Caco-2 (cell line): Measurements from ENCODE around the gene CEP97. TPM values are rescaled to one million over a fixed set of nuclear protein-coding genes. Genes with fewer than 3 reads are reported as not detected.
"Not testable (repeated sequence)": the region's sequence is repeated elsewhere in the genome, so short reads cannot be mapped to it uniquely, and the experiment has no call there.

Experiments used
- BruUV-seq: library from RNA; stranded (reverse); fragments of 400-500 nt; replicated peaks from 2 replicates; lab custom pipeline; 2021; lab: Mats Ljungman, UMichigan
- CTCF ChIA-PET: fragments of 300-600 bp; sonication (Branson Sonifier 250); formaldehyde crosslinking; loops from one replicate; lab custom pipeline; 2022; ENCODE audit warnings: antibody characterized with exemption; lab: Charles Lee
- POLR2A ChIA-PET: fragments of 300-600 bp; sonication (Branson Sonifier 250); formaldehyde crosslinking; loops from one replicate; lab custom pipeline; 2022; ENCODE audit warnings: antibody characterized with exemption; lab: Charles Lee
- DNase-seq, 2 experiments: peaks; one replicate each; pipeline versions ENCODE4 v3.0.0 to v3.0.0-alpha.2; 2020 to 2022
- H3K27me3 ChIP-seq: replicated peaks from 2 replicates; pipeline ENCODE4 v1.6.0; 2011; ENCODE audit warnings: low read length; ENCODE audit not compliant: control insufficient read depth, insufficient read depth
- H3K36me3 ChIP-seq: 2 replicates; pipeline ENCODE4 v1.5.1; 2011; ENCODE audit warnings: low read length; ENCODE audit not compliant: control insufficient read depth, insufficient read depth
- H3K4me1 ChIP-seq: fragments of 250-450 bp; sonication (Bioruptor Pico); 2 replicates; pipeline ENCODE4 v1.5.1; 2020; ENCODE audit warnings: mild to moderate bottlenecking
- H3K4me3 ChIP-seq: 2 replicates; pipeline ENCODE4 v1.5.1; 2011; ENCODE audit warnings: low read depth, mild to moderate bottlenecking, control low read depth, low read length
- H3K9me3 ChIP-seq: fragments of 250-450 bp; sonication (Bioruptor Pico); 2 replicates; pipeline ENCODE4 v1.5.1; 2020; ENCODE audit warnings: mild to moderate bottlenecking, moderate library complexity
- H3K27ac Mint-ChIP-seq: one replicate; pipeline ENCODE4 v1.8.0; 2022; ENCODE audit warnings: mixed read lengths; ENCODE audit not compliant: unreplicated experiment
- H3K27me3 Mint-ChIP-seq: one replicate; pipeline ENCODE4 v1.8.0; 2022; ENCODE audit warnings: mixed read lengths; ENCODE audit not compliant: insufficient read depth, unreplicated experiment
- H3K36me3 Mint-ChIP-seq: one replicate; pipeline ENCODE4 v1.8.0; 2022; ENCODE audit warnings: mild to moderate bottlenecking, mixed read lengths; ENCODE audit not compliant: insufficient read depth, unreplicated experiment
- H3K4me1 Mint-ChIP-seq: one replicate; pipeline ENCODE4 v1.8.0; 2022; ENCODE audit warnings: low read depth, mixed read lengths; ENCODE audit not compliant: unreplicated experiment
- H3K4me3 Mint-ChIP-seq: one replicate; pipeline ENCODE4 v1.8.0; 2022; ENCODE audit warnings: mild to moderate bottlenecking, moderate library complexity, mixed read lengths; ENCODE audit not compliant: unreplicated experiment
- H3K9me3 Mint-ChIP-seq: one replicate; pipeline ENCODE4 v1.8.0; 2022; ENCODE audit warnings: mixed read lengths; ENCODE audit not compliant: unreplicated experiment
- intact Hi-C: fragments of 100-400 bp; cut with micrococcal nuclease; formaldehyde crosslinking; loops from one replicate; pipeline ENCODE4 v1.10.0; 2022; ENCODE audit not compliant: unreplicated experiment
- total RNA-seq: library from RNA; stranded (reverse); gene quantifications from 2 replicates; pipeline ENCODE4 v1.2.3, GENCODE V29; 2022
- TF ChIP-seq, protein P1 (sequence below), 2 experiments: fragments of 200-600 bp in 1 of 2; IDR thresholded peaks; 1 replicate in 1 of 2; 2 replicates in 1 of 2; pipeline versions ENCODE4 v1.5.1 to v1.8.0; 2011 to 2022; ENCODE audit warnings: antibody characterized with exemption in 1 of 2, control low read depth in 1 of 2, inconsistent platforms in 1 of 2, low read depth in 1 of 2, low read length in 1 of 2, mild to moderate bottlenecking in 1 of 2, moderate library complexity in 1 of 2; ENCODE audit not compliant: insufficient read depth in 1 of 2, severe bottlenecking in 1 of 2, unreplicated experiment in 1 of 2

CEP97 gene
- total RNA-seq, 1 experiment from 2014 or later = 4.3 TPM

DNA sequence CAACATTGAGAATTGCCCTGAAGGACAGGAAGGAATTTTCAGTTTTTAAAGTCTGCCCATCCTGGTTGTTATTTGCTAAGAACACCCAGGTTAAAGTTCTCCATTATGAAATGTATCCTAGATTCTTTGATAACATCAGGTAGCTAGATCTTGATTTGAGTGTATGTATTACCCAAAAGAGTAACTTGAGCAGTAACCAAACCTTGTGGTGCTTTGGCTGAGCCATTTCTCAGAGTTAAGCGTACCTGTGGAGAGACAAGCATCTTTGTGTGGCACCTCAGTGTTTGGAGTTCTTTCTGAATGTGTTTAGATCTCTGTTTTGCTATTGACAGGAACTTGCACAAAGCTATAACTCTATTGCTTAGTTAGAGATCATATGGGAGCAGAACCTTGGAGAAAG, 20.4 kb downstream of the CEP97 start:
- intact Hi-C loops = no loop called here
- no TSS peak for BruUV-seq
- Histone ChIP-seq H3K27me3 (no peaks in the 10 kb centered on the region), H3K4me3 (no peak overlapping the region), H3K9me3 (no peaks in the 10 kb centered on the region), H3K4me1 (no peaks in the 10 kb centered on the region), H3K36me3 (no peaks in the 10 kb centered on the region)
- Mint-ChIP-seq H3K9me3 (no peaks in the 10 kb centered on the region), H3K27ac (no peak overlapping the region), H3K27me3 (no peaks in the 10 kb centered on the region), H3K36me3 (no peaks in the 10 kb centered on the region), H3K4me1 (no peaks in the 10 kb centered on the region), H3K4me3 (no peak overlapping the region)
- no peak for DNase-seq
- ChIA-PET CTCF (no interaction called here), POLR2A (interaction anchor here (0.7 kb wide), 1 partner anchor 72 kb away, joined by 4 read pairs; no protein-coding TSS in a partner anchor)
- TF ChIP-seq, protein P1, sequence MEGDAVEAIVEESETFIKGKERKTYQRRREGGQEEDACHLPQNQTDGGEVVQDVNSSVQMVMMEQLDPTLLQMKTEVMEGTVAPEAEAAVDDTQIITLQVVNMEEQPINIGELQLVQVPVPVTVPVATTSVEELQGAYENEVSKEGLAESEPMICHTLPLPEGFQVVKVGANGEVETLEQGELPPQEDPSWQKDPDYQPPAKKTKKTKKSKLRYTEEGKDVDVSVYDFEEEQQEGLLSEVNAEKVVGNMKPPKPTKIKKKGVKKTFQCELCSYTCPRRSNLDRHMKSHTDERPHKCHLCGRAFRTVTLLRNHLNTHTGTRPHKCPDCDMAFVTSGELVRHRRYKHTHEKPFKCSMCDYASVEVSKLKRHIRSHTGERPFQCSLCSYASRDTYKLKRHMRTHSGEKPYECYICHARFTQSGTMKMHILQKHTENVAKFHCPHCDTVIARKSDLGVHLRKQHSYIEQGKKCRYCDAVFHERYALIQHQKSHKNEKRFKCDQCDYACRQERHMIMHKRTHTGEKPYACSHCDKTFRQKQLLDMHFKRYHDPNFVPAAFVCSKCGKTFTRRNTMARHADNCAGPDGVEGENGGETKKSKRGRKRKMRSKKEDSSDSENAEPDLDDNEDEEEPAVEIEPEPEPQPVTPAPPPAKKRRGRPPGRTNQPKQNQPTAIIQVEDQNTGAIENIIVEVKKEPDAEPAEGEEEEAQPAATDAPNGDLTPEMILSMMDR (IDR thresholded peaks at IDR 0.05; ENCODE audit: insufficient read depth in 1 of 2, low read depth in 1 of 2, low read length in 1 of 2, severe bottlenecking in 1 of 2, unreplicated experiment in 1 of 2) = no peak

DNA sequence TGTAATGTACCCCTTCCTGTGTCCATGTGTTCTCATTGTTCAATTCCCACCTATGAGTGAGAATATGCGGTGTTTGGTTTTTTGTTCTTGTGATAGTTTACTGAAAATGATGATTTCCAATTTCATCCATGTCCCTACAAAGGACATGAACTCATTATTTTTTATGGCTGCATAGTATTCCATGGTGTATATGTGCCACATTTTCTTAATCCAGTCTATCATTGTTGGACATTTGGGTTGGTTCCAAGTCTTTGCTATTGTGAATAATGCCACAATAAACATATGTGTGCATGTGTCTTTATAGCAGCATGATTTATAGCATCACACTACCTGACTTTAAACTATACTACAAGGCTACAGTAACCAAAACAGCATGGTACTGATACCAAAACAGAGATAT, 21.5 kb downstream of the CEP97 start:
- CTCF ChIA-PET = not testable (repeated sequence)

DNA sequence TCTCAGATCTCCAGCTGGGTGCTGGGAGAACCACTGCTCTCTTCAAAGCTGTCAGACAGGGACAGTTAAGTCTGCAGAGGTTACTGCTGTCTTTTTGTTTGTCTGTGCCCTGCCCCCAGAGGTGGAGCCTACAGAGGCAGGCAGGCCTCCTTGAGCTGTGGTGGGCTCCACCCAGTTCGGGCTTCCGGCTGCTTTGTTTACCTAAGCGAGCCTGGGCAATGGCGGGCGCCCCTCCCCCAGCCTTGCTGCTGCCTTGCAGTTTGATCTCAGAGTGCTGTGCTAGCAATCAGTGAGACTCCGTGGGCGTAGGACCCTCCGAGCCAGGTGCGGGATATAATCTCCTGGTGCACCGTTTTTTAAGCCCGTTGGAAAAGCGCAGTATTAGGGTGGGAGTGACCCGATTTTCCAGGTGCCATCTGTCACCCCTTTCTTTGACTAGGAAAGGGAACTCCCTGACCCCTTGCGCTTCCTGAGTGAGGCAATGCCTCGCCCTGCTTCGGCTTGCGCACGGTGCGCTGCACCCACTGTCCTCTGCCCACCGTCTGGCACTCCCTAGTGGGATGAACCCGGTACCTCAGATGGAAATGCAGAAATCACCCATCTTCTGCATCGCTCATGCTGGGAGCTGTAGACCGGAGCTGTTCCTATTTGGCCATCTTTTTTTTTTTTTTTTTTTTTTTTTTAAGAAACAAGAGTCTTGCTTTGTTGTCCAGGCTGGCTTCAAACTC, 29.1 kb downstream of the CEP97 start:
- H3K27ac Mint-ChIP-seq, DNase-seq, H3K27me3 Mint-ChIP-seq, H3K4me3 ChIP-seq, H3K9me3 ChIP-seq, BruUV-seq, H3K36me3 Mint-ChIP-seq, intact Hi-C loops, H3K36me3 ChIP-seq, H3K27me3 ChIP-seq, H3K4me3 Mint-ChIP-seq, H3K4me1 ChIP-seq, H3K9me3 Mint-ChIP-seq, POLR2A ChIA-PET, CTCF ChIA-PET, H3K4me1 Mint-ChIP-seq: not testable (repeated sequence)

More for the DNA sequence above, 21.5 kb downstream of the CEP97 start:
- H3K9me3 Mint-ChIP-seq, BruUV-seq, POLR2A ChIA-PET, H3K36me3 Mint-ChIP-seq, intact Hi-C loops, H3K4me1 Mint-ChIP-seq, H3K27me3 Mint-ChIP-seq, H3K4me1 ChIP-seq, H3K9me3 ChIP-seq, DNase-seq, H3K4me3 Mint-ChIP-seq, H3K4me3 ChIP-seq, H3K36me3 ChIP-seq, H3K27ac Mint-ChIP-seq, H3K27me3 ChIP-seq: not testable (repeated sequence)

DNA sequence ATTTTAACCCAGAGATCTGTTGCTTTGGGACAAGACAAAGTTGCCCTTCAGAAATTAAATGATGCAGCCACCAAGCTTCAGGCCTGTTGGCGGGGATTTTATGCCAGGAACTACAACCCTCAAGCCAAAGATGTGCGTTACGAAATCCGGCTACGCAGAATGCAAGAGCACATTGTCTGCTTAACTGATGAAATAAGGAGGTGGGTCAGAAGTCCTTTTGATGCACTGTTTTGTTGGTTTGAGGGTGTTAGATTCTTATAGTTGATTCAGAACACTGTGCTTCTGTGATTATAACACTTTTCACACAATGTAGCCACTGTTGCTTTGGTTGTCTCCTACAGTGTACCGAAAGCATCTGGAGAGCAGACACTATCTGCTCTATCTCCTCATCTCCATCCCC, 33.8 kb downstream of the CEP97 start:
- TF ChIP-seq, protein P1 (IDR thresholded peaks at IDR 0.05; ENCODE audit: insufficient read depth in 1 of 2, low read depth in 1 of 2, low read length in 1 of 2, severe bottlenecking in 1 of 2, unreplicated experiment in 1 of 2) = no peak
- no TSS peak for BruUV-seq
- Mint-ChIP-seq H3K4me1 (no peaks in the 10 kb centered on the region), H3K27ac (no peak overlapping the region), H3K9me3 (no peaks in the 10 kb centered on the region), H3K4me3 (no peak overlapping the region), H3K27me3 (no peaks in the 10 kb centered on the region), H3K36me3 (no peaks in the 10 kb centered on the region)
- Histone ChIP-seq H3K9me3 (no peaks in the 10 kb centered on the region), H3K4me1 (no peaks in the 10 kb centered on the region), H3K36me3 (no peaks in the 10 kb centered on the region; the same call in 1 of the 2 replicates), H3K4me3 (no peak overlapping the region), H3K27me3 (no peaks in the 10 kb centered on the region)
- intact Hi-C loops = no loop called here
- POLR2A ChIA-PET = no interaction called here
- CTCF ChIA-PET = no interaction called here
- no peak for DNase-seq
